GM23338 (cell line): ENCODE results near the gene HPS5. TPM values are rescaled to one million over a fixed set of nuclear protein-coding genes. Genes with fewer than 3 reads are reported as not detected.

ENCODE experiments used
- ATAC-seq: fragments of 200-7000 bp; cut with Tn5 transposase; 3 replicates; pipeline ENCODE4 v1.9.1; 2020
- DNase-seq: peaks from one replicate; pipeline ENCODE4 v3.0.0-alpha.2; 2015; ENCODE audit warnings: low spot score
- H2AFZ ChIP-seq: fragments of 200-600 bp; sonication (generic); 2 replicates; pipeline ENCODE4 v1.8.0; 2016; ENCODE audit warnings: antibody characterized with exemption, mild to moderate bottlenecking, moderate library complexity
- H3F3A ChIP-seq: fragments of 200-600 bp; sonication (generic); replicated peaks from 2 replicates; pipeline ENCODE4 v1.8.0; 2017; ENCODE audit warnings: antibody characterized with exemption, mixed run types, low read depth
- H3K27ac ChIP-seq: fragments of 200-600 bp; sonication (generic); 2 replicates; pipeline ENCODE4 v1.6.1; 2016; ENCODE audit warnings: low read depth
- H3K27me3 ChIP-seq: fragments of 200-600 bp; sonication (generic); 2 replicates; pipeline ENCODE4 v1.8.0; 2016; ENCODE audit warnings: mild to moderate bottlenecking, mixed run types, moderate library complexity; ENCODE audit not compliant: insufficient read depth
- H3K36me3 ChIP-seq: fragments of 200-600 bp; sonication (generic); 2 replicates; pipeline ENCODE4 v1.8.0; 2016; ENCODE audit warnings: mild to moderate bottlenecking; ENCODE audit not compliant: insufficient read depth
- H3K4me1 ChIP-seq: fragments of 200-600 bp; sonication (generic); 2 replicates; pipeline ENCODE4 v1.8.0; 2016; ENCODE audit warnings: mild to moderate bottlenecking, moderate library complexity; ENCODE audit not compliant: insufficient read depth
- H3K4me2 ChIP-seq: fragments of 200-600 bp; sonication (generic); 2 replicates; pipeline ENCODE4 v1.7.1; 2017; ENCODE audit warnings: mixed run types
- H3K4me3 ChIP-seq: fragments of 200-600 bp; sonication (generic); 2 replicates; pipeline ENCODE4 v1.6.1; 2016; ENCODE audit warnings: mixed run types
- H3K79me2 ChIP-seq: fragments of 200-600 bp; sonication (generic); replicated peaks from 2 replicates; pipeline ENCODE4 v1.8.0; 2017; ENCODE audit warnings: mild to moderate bottlenecking; ENCODE audit not compliant: insufficient read depth
- H3K9me2 ChIP-seq: fragments of 200-600 bp; sonication (generic); 2 replicates; pipeline ENCODE4 v1.8.0; 2017; ENCODE audit not compliant: insufficient read depth
- H4K20me1 ChIP-seq: fragments of 200-600 bp; sonication (generic); replicated peaks from 2 replicates; pipeline ENCODE4 v1.8.0; 2017; ENCODE audit warnings: mild to moderate bottlenecking; ENCODE audit not compliant: insufficient read depth
- H3K27ac Mint-ChIP-seq: 2 replicates; pipeline ENCODE4 v1.8.0; 2020; ENCODE audit warnings: inconsistent platforms, mild to moderate bottlenecking, moderate library complexity, mixed read lengths
- H3K27me3 Mint-ChIP-seq: 3 replicates; pipeline ENCODE4 v1.8.0; 2022; ENCODE audit warnings: low read depth, mild to moderate bottlenecking, moderate library complexity, mixed read lengths, inconsistent platforms; ENCODE audit not compliant: insufficient read depth, poor library complexity
- H3K36me3 Mint-ChIP-seq: 3 replicates; pipeline ENCODE4 v1.8.0; 2021; ENCODE audit warnings: low read depth, mild to moderate bottlenecking, inconsistent platforms, moderate library complexity, mixed read lengths
- H3K4me1 Mint-ChIP-seq: 3 replicates; pipeline ENCODE4 v1.8.0; 2020; ENCODE audit warnings: mild to moderate bottlenecking, inconsistent platforms, mixed read lengths
- H3K4me3 Mint-ChIP-seq: 3 replicates; pipeline ENCODE4 v1.8.0; 2021; ENCODE audit warnings: moderate library complexity, mild to moderate bottlenecking, inconsistent platforms, mixed read lengths
- H3K9me3 Mint-ChIP-seq: 3 replicates; pipeline ENCODE4 v1.8.0; 2020; ENCODE audit warnings: moderate library complexity, mild to moderate bottlenecking, inconsistent platforms, mixed read lengths
- EZH2 ChIP-seq: fragments of 200-600 bp; sonication (generic); IDR thresholded peaks from one replicate; pipeline ENCODE4 v1.8.0; 2017; ENCODE audit warnings: antibody characterized with exemption, mild to moderate bottlenecking, low read depth; ENCODE audit not compliant: unreplicated experiment
- JUNB ChIP-seq: IDR thresholded peaks from one replicate; pipeline ENCODE4 v1.6.1; 2016; ENCODE audit warnings: antibody characterized with exemption; ENCODE audit not compliant: unreplicated experiment
- NANOG ChIP-seq: IDR thresholded peaks from 2 replicates; pipeline ENCODE4 v1.6.1; 2016; ENCODE audit warnings: antibody characterized with exemption, borderline replicate concordance
- polyA plus RNA-seq: library from polyadenylated mRNA; unstranded; fragments of >200 nt; fragmentation: Nextera tagmentation; extraction: Ambion mirVana; gene quantifications from 2 replicates; pipeline ENCODE4 v1.2.1, GENCODE V29; 2016
- total RNA-seq: library from RNA; depleted of rRNA; stranded (reverse); fragments of >200 nt; shearing (Covaris generic); gene quantifications from 2 replicates; pipeline ENCODE4 v1.2.3, GENCODE V29; 2014
- TF ChIP-seq, protein P1 (sequence below): fragments of 250-450 bp; sonication (Bioruptor Pico); IDR thresholded peaks from 2 replicates; pipeline ENCODE4 v1.5.0; 2020; ENCODE audit warnings: mild to moderate bottlenecking, moderate library complexity
- TF ChIP-seq, protein P2 (sequence below), 2 experiments: fragments of 200-600 bp in 1 of 2; sonication (generic) in 1 of 2; conservative IDR thresholded peaks; 2 replicates each; pipeline versions ENCODE4 v1.5.1 to v1.6.1; 2016 to 2017; ENCODE audit warnings: antibody characterized with exemption in 2 of 2, low read depth in 2 of 2, mild to moderate bottlenecking in 2 of 2, moderate library complexity in 1 of 2
- TF ChIP-seq, protein P3 (sequence below): IDR thresholded peaks from one replicate; pipeline ENCODE4 v1.6.1; 2018; ENCODE audit warnings: antibody characterized with exemption; ENCODE audit not compliant: unreplicated experiment

Gene HPS5
- total and polyA plus RNA-seq, 2 experiments from 2014 or later = 11.5 to 18.6 TPM

DNA sequence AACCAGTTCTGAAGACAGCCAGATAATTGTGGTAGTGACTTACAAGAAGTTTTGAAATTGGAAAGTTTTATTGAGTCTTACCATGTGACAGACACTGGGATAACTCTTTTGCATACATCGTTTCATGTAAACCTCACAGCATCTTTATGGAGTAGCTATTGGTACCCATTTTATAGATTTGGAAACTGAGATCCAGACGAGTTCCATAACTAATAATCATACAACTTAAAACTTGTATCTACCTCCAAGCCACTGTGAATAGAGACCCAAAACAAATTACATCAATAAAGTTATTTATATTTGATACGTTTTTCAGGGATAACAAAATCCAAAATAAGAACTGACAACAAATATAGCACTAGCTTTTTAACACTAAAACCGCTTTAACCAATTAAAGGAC lies 36.7 kb upstream of the HPS5 start (continued):
- TF ChIP-seq, protein P1, sequence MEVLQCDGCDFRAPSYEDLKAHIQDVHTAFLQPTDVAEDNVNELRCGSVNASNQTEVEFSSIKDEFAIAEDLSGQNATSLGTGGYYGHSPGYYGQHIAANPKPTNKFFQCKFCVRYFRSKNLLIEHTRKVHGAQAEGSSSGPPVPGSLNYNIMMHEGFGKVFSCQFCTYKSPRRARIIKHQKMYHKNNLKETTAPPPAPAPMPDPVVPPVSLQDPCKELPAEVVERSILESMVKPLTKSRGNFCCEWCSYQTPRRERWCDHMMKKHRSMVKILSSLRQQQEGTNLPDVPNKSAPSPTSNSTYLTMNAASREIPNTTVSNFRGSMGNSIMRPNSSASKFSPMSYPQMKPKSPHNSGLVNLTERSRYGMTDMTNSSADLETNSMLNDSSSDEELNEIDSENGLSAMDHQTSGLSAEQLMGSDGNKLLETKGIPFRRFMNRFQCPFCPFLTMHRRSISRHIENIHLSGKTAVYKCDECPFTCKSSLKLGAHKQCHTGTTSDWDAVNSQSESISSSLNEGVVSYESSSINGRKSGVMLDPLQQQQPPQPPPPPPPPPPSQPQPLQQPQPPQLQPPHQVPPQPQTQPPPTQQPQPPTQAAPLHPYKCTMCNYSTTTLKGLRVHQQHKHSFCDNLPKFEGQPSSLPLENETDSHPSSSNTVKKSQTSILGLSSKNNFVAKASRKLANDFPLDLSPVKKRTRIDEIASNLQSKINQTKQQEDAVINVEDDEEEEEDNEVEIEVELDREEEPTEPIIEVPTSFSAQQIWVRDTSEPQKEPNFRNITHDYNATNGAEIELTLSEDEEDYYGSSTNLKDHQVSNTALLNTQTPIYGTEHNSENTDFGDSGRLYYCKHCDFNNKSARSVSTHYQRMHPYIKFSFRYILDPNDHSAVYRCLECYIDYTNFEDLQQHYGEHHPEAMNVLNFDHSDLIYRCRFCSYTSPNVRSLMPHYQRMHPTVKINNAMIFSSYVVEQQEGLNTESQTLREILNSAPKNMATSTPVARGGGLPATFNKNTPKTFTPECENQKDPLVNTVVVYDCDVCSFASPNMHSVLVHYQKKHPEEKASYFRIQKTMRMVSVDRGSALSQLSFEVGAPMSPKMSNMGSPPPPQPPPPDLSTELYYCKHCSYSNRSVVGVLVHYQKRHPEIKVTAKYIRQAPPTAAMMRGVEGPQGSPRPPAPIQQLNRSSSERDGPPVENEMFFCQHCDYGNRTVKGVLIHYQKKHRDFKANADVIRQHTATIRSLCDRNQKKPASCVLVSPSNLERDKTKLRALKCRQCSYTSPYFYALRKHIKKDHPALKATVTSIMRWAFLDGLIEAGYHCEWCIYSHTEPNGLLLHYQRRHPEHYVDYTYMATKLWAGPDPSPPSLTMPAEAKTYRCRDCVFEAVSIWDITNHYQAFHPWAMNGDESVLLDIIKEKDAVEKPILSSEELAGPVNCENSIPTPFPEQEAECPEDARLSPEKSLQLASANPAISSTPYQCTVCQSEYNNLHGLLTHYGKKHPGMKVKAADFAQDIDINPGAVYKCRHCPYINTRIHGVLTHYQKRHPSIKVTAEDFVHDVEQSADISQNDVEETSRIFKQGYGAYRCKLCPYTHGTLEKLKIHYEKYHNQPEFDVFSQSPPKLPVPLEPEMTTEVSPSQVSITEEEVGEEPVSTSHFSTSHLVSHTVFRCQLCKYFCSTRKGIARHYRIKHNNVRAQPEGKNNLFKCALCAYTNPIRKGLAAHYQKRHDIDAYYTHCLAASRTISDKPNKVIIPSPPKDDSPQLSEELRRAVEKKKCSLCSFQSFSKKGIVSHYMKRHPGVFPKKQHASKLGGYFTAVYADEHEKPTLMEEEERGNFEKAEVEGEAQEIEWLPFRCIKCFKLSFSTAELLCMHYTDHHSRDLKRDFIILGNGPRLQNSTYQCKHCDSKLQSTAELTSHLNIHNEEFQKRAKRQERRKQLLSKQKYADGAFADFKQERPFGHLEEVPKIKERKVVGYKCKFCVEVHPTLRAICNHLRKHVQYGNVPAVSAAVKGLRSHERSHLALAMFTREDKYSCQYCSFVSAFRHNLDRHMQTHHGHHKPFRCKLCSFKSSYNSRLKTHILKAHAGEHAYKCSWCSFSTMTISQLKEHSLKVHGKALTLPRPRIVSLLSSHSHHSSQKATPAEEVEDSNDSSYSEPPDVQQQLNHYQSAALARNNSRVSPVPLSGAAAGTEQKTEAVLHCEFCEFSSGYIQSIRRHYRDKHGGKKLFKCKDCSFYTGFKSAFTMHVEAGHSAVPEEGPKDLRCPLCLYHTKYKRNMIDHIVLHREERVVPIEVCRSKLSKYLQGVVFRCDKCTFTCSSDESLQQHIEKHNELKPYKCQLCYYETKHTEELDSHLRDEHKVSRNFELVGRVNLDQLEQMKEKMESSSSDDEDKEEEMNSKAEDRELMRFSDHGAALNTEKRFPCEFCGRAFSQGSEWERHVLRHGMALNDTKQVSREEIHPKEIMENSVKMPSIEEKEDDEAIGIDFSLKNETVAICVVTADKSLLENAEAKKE (CRISPR knock-in tag) = no peak
- TF ChIP-seq, protein P2, sequence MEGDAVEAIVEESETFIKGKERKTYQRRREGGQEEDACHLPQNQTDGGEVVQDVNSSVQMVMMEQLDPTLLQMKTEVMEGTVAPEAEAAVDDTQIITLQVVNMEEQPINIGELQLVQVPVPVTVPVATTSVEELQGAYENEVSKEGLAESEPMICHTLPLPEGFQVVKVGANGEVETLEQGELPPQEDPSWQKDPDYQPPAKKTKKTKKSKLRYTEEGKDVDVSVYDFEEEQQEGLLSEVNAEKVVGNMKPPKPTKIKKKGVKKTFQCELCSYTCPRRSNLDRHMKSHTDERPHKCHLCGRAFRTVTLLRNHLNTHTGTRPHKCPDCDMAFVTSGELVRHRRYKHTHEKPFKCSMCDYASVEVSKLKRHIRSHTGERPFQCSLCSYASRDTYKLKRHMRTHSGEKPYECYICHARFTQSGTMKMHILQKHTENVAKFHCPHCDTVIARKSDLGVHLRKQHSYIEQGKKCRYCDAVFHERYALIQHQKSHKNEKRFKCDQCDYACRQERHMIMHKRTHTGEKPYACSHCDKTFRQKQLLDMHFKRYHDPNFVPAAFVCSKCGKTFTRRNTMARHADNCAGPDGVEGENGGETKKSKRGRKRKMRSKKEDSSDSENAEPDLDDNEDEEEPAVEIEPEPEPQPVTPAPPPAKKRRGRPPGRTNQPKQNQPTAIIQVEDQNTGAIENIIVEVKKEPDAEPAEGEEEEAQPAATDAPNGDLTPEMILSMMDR (conservative IDR thresholded peaks at IDR 0.05; ENCODE audit: low read depth in 2 of 2) = no peak

DNA sequence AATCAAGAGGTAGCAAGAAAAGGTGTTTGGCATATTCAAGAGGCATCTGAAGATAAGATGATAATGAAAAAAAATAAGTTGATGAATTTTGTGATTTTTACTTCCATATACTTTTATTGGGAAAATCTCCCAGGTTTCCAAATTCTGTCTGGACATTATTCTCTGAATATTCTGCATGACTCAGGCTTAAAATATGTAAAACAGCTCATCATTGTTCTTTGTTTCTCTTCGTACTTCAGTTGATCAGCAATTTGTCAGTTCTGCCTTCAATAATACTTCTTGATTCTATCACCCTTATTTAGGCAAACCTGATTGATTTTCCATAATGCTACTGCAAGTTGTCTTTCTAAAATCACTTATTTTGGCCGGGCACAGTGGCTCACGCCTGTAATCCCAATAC lies 30.6 kb upstream of the HPS5 start:
- Mint-ChIP-seq H3K36me3 (peaks cover 33% of the 10 kb centered on the region), H3K27me3 (peaks cover 3% of the 10 kb centered on the region), H3K9me3 (no peaks in the 10 kb centered on the region), H3K4me1 (no peaks in the 10 kb centered on the region), H3K4me3 (no peak overlapping the region), H3K27ac (no peak overlapping the region)
- no peak overlapping the region for H3K4me3 ChIP-seq
- no peak overlapping the region for H3K27ac ChIP-seq
- H3K36me3 ChIP-seq = peaks cover 13% of the 10 kb centered on the region
- ATAC-seq (no peak), DNase-seq (no peak)
- no peaks in the 10 kb centered on the region for H3K79me2 ChIP-seq
- no peaks in the 10 kb centered on the region for H3K4me1 ChIP-seq
- no peaks in the 10 kb centered on the region for H3K9me2 ChIP-seq
- H3F3A ChIP-seq = no peaks in the 10 kb centered on the region
- no peaks in the 10 kb centered on the region for H3K27me3 ChIP-seq
- H4K20me1 ChIP-seq = no peaks in the 10 kb centered on the region
- H2AFZ ChIP-seq = no peak overlapping the region
- no peak overlapping the region for H3K4me2 ChIP-seq
- TF ChIP-seq EZH2 (no peak), NANOG (no peak), JUNB (no peak)
- TF ChIP-seq, protein P3, sequence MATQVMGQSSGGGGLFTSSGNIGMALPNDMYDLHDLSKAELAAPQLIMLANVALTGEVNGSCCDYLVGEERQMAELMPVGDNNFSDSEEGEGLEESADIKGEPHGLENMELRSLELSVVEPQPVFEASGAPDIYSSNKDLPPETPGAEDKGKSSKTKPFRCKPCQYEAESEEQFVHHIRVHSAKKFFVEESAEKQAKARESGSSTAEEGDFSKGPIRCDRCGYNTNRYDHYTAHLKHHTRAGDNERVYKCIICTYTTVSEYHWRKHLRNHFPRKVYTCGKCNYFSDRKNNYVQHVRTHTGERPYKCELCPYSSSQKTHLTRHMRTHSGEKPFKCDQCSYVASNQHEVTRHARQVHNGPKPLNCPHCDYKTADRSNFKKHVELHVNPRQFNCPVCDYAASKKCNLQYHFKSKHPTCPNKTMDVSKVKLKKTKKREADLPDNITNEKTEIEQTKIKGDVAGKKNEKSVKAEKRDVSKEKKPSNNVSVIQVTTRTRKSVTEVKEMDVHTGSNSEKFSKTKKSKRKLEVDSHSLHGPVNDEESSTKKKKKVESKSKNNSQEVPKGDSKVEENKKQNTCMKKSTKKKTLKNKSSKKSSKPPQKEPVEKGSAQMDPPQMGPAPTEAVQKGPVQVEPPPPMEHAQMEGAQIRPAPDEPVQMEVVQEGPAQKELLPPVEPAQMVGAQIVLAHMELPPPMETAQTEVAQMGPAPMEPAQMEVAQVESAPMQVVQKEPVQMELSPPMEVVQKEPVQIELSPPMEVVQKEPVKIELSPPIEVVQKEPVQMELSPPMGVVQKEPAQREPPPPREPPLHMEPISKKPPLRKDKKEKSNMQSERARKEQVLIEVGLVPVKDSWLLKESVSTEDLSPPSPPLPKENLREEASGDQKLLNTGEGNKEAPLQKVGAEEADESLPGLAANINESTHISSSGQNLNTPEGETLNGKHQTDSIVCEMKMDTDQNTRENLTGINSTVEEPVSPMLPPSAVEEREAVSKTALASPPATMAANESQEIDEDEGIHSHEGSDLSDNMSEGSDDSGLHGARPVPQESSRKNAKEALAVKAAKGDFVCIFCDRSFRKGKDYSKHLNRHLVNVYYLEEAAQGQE = no peak
